Astrocyte (in vitro differentiated cells and primary cell): ENCODE results near the gene FETUB. TPM values are rescaled to one million over a fixed set of nuclear protein-coding genes. Genes with fewer than 3 reads are reported as not detected.

Source experiments
- DNase-seq: peaks from one replicate; pipeline ENCODE4 v3.0.0-alpha.2; 2010; ENCODE audit warnings: low read depth
- FAIRE-seq: peaks from 2 replicates; lab custom pipeline; 2011; peaks lifted over from hg19 to GRCh38; lab: Jason Lieb, UNC
- H2AFZ ChIP-seq: 2 replicates; pipeline ENCODE4 v1.6.0; 2012; ENCODE audit warnings: low read depth, low read length, inconsistent platforms
- H3K27ac ChIP-seq: 2 replicates; pipeline ENCODE4 v1.5.1; 2011; ENCODE audit warnings: low read depth, low read length, inconsistent platforms
- H3K27me3 ChIP-seq: 2 replicates; pipeline ENCODE4 v1.6.0; 2011; ENCODE audit warnings: low read length, inconsistent platforms; ENCODE audit not compliant: insufficient read depth
- H3K36me3 ChIP-seq: 2 replicates; pipeline ENCODE4 v1.5.1; 2011; ENCODE audit warnings: low read length, inconsistent platforms; ENCODE audit not compliant: insufficient read depth
- H3K4me1 ChIP-seq: 2 replicates; pipeline ENCODE4 v1.5.1; 2011; ENCODE audit warnings: low read length, inconsistent platforms; ENCODE audit not compliant: insufficient read depth
- H3K4me2 ChIP-seq: 2 replicates; pipeline ENCODE4 v1.6.0; 2012; ENCODE audit warnings: low read length, inconsistent platforms
- H3K4me3 ChIP-seq: 2 replicates; pipeline ENCODE4 v1.5.1; 2011; ENCODE audit warnings: low read depth, mild to moderate bottlenecking, low read length, inconsistent platforms; ENCODE audit not compliant: insufficient read depth
- H3K79me2 ChIP-seq: 2 replicates; pipeline ENCODE4 v1.6.0; 2012; ENCODE audit warnings: mild to moderate bottlenecking, low read length, inconsistent platforms; ENCODE audit not compliant: insufficient read depth
- H3K9ac ChIP-seq: 2 replicates; pipeline ENCODE4 v1.6.0; 2012; ENCODE audit warnings: mild to moderate bottlenecking, low read length, inconsistent platforms
- H3K9me3 ChIP-seq: 2 replicates; pipeline ENCODE4 v1.5.1; 2012; ENCODE audit warnings: low read depth, mild to moderate bottlenecking, low read length, inconsistent platforms; ENCODE audit not compliant: insufficient read depth
- H4K20me1 ChIP-seq: 2 replicates; pipeline ENCODE4 v1.6.0; 2012; ENCODE audit warnings: low read length, inconsistent platforms; ENCODE audit not compliant: insufficient read depth
- H3K27ac Mint-ChIP-seq: one replicate; pipeline ENCODE4 v1.8.0; 2021; ENCODE audit warnings: mild to moderate bottlenecking, mixed read lengths; ENCODE audit not compliant: unreplicated experiment
- H3K27me3 Mint-ChIP-seq: one replicate; pipeline ENCODE4 v1.8.0; 2021; ENCODE audit warnings: low read depth, mixed read lengths; ENCODE audit not compliant: unreplicated experiment
- H3K36me3 Mint-ChIP-seq: one replicate; pipeline ENCODE4 v1.8.0; 2021; ENCODE audit warnings: low read depth, mixed read lengths; ENCODE audit not compliant: unreplicated experiment
- H3K4me1 Mint-ChIP-seq: one replicate; pipeline ENCODE4 v1.8.0; 2021; ENCODE audit warnings: low read depth, mixed read lengths; ENCODE audit not compliant: unreplicated experiment
- H3K4me3 Mint-ChIP-seq: one replicate; pipeline ENCODE4 v1.8.0; 2021; ENCODE audit warnings: mild to moderate bottlenecking, moderate library complexity, mixed read lengths; ENCODE audit not compliant: unreplicated experiment
- H3K9me3 Mint-ChIP-seq: one replicate; pipeline ENCODE4 v1.8.0; 2021; ENCODE audit warnings: mild to moderate bottlenecking, mixed read lengths; ENCODE audit not compliant: unreplicated experiment
- EZH2 ChIP-seq: IDR thresholded peaks from 2 replicates; pipeline ENCODE4 v1.6.1; 2012; ENCODE audit warnings: mild to moderate bottlenecking, low read length, inconsistent platforms; ENCODE audit not compliant: insufficient read depth
- total RNA-seq: library from RNA; stranded (reverse); gene quantifications from 2 replicates; pipeline ENCODE4 v1.2.1, GENCODE V29; 2021
- TF ChIP-seq, protein P1 (sequence below): IDR thresholded peaks from 2 replicates; pipeline ENCODE4 v1.5.1; 2011; ENCODE audit warnings: low read depth, mild to moderate bottlenecking, inconsistent platforms, low read length, moderate library complexity; ENCODE audit not compliant: insufficient read depth

Gene FETUB
- total RNA-seq, 1 donor from 2014 or later, result not detected

DNA sequence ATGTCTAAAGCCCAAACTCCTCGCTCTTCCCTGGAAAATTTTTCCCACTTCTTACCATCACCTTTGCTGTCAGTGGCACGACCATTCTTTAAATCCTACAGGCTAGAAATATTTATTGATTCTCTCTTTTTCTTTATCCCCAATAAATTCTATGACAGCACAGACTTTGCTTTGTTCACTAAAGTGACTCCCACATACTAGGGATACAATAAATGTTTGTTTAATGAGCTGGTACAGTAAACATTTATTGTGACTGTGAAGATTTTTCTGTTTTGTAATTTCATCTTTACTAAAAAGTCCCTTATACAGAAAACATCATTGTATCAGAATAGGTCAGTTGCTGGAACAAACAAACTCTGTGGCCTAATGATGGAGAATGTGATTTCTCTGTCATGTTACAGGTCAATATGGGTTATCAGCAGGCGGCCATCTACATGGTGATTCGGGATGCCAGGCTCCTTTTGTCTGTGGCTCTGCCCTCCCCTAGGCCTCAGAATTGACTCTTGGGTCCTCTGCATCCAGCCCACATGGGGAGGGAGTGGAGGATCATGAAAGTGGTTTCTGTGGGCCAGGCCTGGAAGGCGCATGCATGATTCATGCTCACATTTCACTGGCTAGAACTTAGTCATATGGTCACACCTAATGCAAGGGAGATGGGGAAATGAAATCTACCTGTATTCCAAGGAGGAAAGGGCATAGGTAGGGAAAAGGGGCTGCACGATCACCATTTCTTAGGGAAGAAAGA lies 54.3 kb downstream of the FETUB start:
- FAIRE-seq, result no peak
- H3K27me3 ChIP-seq, result peaks cover 8% of the 10 kb centered on the region
- no peak for DNase-seq
- no peak overlapping the region for H3K27ac ChIP-seq
- Mint-ChIP-seq H3K9me3 (no peaks in the 10 kb centered on the region), H3K4me3 (no peak overlapping the region), H3K27ac (no peak overlapping the region), H3K27me3 (peaks cover 3% of the 10 kb centered on the region), H3K36me3 (no peaks in the 10 kb centered on the region), H3K4me1 (no peaks in the 10 kb centered on the region)
- no peaks in the 10 kb centered on the region for H3K36me3 ChIP-seq
- H3K9me3 ChIP-seq, result no peaks in the 10 kb centered on the region
- H4K20me1 ChIP-seq, result no peaks in the 10 kb centered on the region
- H3K79me2 ChIP-seq, result no peaks in the 10 kb centered on the region
- no peak overlapping the region for H2AFZ ChIP-seq
- no peaks in the 10 kb centered on the region for H3K4me1 ChIP-seq
- no peak overlapping the region for H3K9ac ChIP-seq
- H3K4me2 ChIP-seq, result no peak overlapping the region
- H3K4me3 ChIP-seq, result no peak overlapping the region
- TF ChIP-seq EZH2, result no peak
- TF ChIP-seq, protein P1, sequence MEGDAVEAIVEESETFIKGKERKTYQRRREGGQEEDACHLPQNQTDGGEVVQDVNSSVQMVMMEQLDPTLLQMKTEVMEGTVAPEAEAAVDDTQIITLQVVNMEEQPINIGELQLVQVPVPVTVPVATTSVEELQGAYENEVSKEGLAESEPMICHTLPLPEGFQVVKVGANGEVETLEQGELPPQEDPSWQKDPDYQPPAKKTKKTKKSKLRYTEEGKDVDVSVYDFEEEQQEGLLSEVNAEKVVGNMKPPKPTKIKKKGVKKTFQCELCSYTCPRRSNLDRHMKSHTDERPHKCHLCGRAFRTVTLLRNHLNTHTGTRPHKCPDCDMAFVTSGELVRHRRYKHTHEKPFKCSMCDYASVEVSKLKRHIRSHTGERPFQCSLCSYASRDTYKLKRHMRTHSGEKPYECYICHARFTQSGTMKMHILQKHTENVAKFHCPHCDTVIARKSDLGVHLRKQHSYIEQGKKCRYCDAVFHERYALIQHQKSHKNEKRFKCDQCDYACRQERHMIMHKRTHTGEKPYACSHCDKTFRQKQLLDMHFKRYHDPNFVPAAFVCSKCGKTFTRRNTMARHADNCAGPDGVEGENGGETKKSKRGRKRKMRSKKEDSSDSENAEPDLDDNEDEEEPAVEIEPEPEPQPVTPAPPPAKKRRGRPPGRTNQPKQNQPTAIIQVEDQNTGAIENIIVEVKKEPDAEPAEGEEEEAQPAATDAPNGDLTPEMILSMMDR, result no peak

GRCh38 chr3:186696522-186696921 lies 56.3 kb downstream of the FETUB start:
- H2AFZ ChIP-seq, result no peak overlapping the region
- FAIRE-seq, result no peak

More at GRCh38 chr3:186696522-186696921, 56.3 kb downstream of the FETUB start:
- H3K9me3 Mint-ChIP-seq, result no peaks in the 10 kb centered on the region
- H3K4me3 Mint-ChIP-seq, result no peak overlapping the region
- H3K4me2 ChIP-seq, result no peak overlapping the region
- H3K4me3 ChIP-seq, result no peak overlapping the region
- no peaks in the 10 kb centered on the region for H4K20me1 ChIP-seq
- H3K36me3 ChIP-seq, result no peaks in the 10 kb centered on the region
- H3K27me3 ChIP-seq, result peaks cover 8% of the 10 kb centered on the region
- no peaks in the 10 kb centered on the region for H3K9me3 ChIP-seq
- no peaks in the 10 kb centered on the region for H3K4me1 ChIP-seq
- no peak overlapping the region for H3K9ac ChIP-seq
- no peaks in the 10 kb centered on the region for H3K36me3 Mint-ChIP-seq
- no peak for DNase-seq
- H3K27me3 Mint-ChIP-seq, result peaks cover 7% of the 10 kb centered on the region
- no peak overlapping the region for H3K27ac ChIP-seq
- no peaks in the 10 kb centered on the region for H3K79me2 ChIP-seq
- no peak for TF ChIP-seq EZH2
- TF ChIP-seq, protein P1, result no peak
- H3K27ac Mint-ChIP-seq, result no peak overlapping the region
- peaks cover 2% of the 10 kb centered on the region for H3K4me1 Mint-ChIP-seq
